GM19351 (cell line): Measurements from ENCODE around the gene ZNF236.
A peak's percentile ranks its signal among the peaks of the same experiment; 100 is the strongest.

Source experiments
- ATAC-seq: cut with Tn5 transposase; IDR thresholded peaks from one replicate; pipeline ENCODE4 v1.9.1; 2021; ENCODE audit warnings: mild to moderate bottlenecking, moderate library complexity; ENCODE audit not compliant: unreplicated experiment

Gene ZNF236

GRCh38 chr18:76970770-76971559, 148.6 kb downstream of the ZNF236 start:
- ATAC-seq: no peak

- no peak for ATAC-seq
Observed at GRCh38 chr18:76972241-76972640, 149.9 kb downstream of the ZNF236 start.

- no peak for ATAC-seq
Observed at GRCh38 chr18:76972846-76973519, 150.6 kb downstream of the ZNF236 start.

- no peak for ATAC-seq
Observed at GRCh38 chr18:76973520-76974266, 151.3 kb downstream of the ZNF236 start.

GRCh38 chr18:76974386-76974785, 152.0 kb downstream of the ZNF236 start:
- no peak for ATAC-seq

- ATAC-seq: no peak
Observed at GRCh38 chr18:76975577-76976110, 153.3 kb downstream of the ZNF236 start.

GRCh38 chr18:76977108-76977621, 154.8 kb downstream of the ZNF236 start:
- no peak for ATAC-seq

GRCh38 chr18:76977684-76978232, 155.4 kb downstream of the ZNF236 start:
- no peak for ATAC-seq

GRCh38 chr18:76978616-76979015, 156.3 kb downstream of the ZNF236 start:
- no peak for ATAC-seq

GRCh38 chr18:76979111-76979751, 156.9 kb downstream of the ZNF236 start:
- ATAC-seq: no peak

GRCh38 chr18:76979906-76980305, 157.5 kb downstream of the ZNF236 start:
- no peak for ATAC-seq

- ATAC-seq: peak; percentile 34
Observed at GRCh38 chr18:76980663-76981395, 158.5 kb downstream of the ZNF236 start.

- ATAC-seq: peak; percentile 47
Observed at GRCh38 chr18:76981396-76981968, 159.1 kb downstream of the ZNF236 start.

- ATAC-seq: no peak
Observed at GRCh38 chr18:76982038-76982437, 159.7 kb downstream of the ZNF236 start.

GRCh38 chr18:76982841-76983583, 160.7 kb downstream of the ZNF236 start:
- peak; percentile 71 for ATAC-seq

- ATAC-seq: no peak
Observed at GRCh38 chr18:76983613-76984051, 161.3 kb downstream of the ZNF236 start.

- no peak for ATAC-seq
Observed at GRCh38 chr18:76984193-76985155, 162.1 kb downstream of the ZNF236 start.
